ENCODE results near the gene NR4A2.
A peak's percentile ranks its signal among the peaks of the same experiment; 100 is the strongest.

NR4A2 gene

DNA sequence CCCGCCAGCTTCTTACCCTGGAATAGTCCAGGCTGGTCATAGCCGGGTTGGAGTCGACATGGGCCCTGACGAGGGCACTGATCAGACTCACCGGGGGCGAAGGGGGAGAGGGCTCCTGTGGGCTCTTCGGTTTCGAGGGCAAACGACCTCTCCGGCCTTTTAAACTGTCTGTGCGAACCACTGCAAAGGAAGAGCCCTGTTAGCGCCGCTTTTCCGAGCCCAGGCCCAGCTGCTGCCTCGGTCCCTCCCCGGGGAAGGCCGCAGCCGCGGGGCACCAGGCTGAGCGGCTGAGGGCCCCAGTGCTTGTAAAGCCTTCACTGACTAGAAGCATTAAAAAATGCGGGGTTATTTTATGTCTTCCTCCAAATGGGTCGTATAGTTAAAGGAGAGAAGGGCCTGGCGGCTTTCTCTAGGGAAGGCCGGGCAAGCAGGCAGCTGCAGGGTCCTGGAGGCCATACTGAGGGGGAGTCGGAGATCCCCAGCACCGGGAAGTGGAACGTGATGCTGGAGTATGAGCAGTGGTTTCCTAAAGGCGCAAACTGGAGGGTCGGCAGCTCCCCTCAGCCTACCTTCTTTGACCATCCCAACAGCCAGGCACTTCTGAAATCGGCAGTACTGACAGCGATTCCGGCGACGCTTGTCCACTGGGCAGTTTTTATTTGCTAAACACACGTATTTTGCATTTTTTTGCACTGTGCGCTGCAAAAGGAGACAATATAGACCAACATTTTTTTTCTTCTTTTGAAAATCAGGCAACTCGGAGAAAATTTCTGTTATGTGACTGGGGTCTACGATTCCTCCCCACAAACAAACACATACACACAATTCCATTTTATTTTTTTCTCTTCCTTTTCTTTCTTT lies 4.5 kb downstream of the NR4A2 start:
- peak; percentile 25 for DNase-seq (ENCODE audit: low spot score)
- no peak for TF ChIP-seq CTCF (IDR thresholded peaks at IDR 0.05; ENCODE audit: borderline replicate concordance, control extremely low read depth, extremely low read depth, insufficient read depth, missing control alignments)
- in situ Hi-C loops (cut with MboI; ENCODE audit: low sequenced_read_pairs, unreplicated experiment), result no loop called here

- in situ Hi-C loops (cut with MboI; ENCODE audit: low sequenced_read_pairs, unreplicated experiment), result no loop called here
- DNase-seq (ENCODE audit: low spot score), result no peak
- TF ChIP-seq CTCF (IDR thresholded peaks at IDR 0.05; ENCODE audit: borderline replicate concordance, control extremely low read depth, extremely low read depth, insufficient read depth, missing control alignments), result no peak
Observed at GRCh38 chr2:156326526-156327095, 5.9 kb downstream of the NR4A2 start.

DNA sequence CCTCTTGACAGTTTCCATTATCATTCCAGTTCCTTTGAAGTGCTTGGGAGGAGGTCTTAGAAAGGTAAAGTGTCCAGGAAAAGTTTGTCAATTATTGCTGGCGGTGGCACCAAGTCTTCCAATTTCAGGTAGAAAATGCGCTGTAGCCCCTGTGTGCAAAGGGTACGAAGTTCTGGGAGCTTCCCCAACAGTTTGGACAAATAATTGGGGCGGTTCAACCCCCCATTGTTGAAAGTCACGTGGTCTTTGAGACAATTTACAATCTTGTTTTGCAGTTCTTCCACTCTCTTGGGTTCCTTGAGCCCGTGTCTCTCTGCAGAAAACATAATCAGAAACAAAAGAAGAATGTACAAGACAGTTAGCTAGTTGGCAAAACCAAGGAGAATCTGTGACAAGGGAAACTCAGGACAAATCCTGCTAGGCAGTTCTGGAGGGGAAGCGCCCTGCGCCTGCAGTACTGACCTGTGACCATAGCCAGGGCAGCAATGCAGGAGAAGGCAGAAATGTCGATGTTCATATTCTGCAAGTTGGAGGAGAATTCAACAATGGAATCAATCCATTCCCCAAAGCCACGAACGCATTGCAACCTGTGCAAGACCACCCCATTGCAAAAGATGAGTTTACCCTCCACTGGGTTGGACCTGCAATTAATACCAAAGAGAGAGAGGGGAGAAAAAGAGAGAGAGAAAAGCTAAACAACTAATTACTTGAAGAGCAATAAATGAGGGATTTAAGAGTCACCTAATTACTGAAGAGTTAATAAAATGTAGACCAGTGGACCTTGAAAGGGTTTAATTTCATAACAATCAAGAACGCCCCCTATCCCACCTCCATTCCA lies 6.6 kb downstream of the NR4A2 start:
- DNase-seq (ENCODE audit: low spot score), result no peak
- in situ Hi-C loops (cut with MboI; ENCODE audit: low sequenced_read_pairs, unreplicated experiment), result no loop called here

GRCh38 chr2:156323754-156324153 lies 8.8 kb downstream of the NR4A2 start:
- in situ Hi-C loops (cut with MboI; ENCODE audit: low sequenced_read_pairs, unreplicated experiment), result no loop called here
- DNase-seq (ENCODE audit: low spot score), result no peak
- no peak for TF ChIP-seq CTCF (IDR thresholded peaks at IDR 0.05; ENCODE audit: borderline replicate concordance, control extremely low read depth, extremely low read depth, insufficient read depth, missing control alignments)

More for the DNA sequence above, 6.6 kb downstream of the NR4A2 start:
- TF ChIP-seq CTCF (IDR thresholded peaks at IDR 0.05; ENCODE audit: borderline replicate concordance, control extremely low read depth, extremely low read depth, insufficient read depth, missing control alignments), result no peak

- in situ Hi-C loops (cut with MboI; ENCODE audit: low sequenced_read_pairs, unreplicated experiment), result no loop called here
- no peak for TF ChIP-seq CTCF (IDR thresholded peaks at IDR 0.05; ENCODE audit: borderline replicate concordance, control extremely low read depth, extremely low read depth, insufficient read depth, missing control alignments)
- DNase-seq (ENCODE audit: low spot score), result peak; percentile 19
Observed at GRCh38 chr2:156322686-156323231, 9.8 kb downstream of the NR4A2 start.

DNA sequence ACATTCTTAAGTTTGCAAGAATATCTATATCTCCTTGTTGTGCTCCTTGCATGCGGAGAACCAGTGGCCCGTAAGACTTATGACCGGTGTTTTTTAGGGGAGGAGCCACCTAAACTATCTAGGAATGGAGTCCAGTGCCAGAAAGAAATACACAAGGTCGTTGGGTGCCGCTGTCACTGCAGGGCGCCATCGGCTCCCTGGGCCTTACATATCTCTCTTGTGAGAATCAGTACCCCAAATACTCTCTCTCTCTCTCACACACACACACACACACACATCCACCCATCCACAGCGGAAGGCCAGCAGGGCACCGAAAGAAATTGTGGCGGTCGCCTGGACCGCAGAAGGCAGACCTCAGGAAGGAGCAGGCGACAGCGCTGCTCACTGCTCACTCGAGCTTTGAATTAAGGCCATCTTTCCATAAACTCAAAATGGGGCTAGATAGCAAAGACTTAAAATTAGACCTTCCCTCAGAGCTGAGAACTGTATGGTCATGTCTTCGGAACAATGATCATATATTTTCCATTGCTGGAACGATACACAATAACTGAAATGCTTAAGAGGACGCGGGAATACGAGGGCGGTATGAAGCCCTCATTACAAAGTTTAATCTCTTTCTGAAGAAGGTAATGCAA lies 10.4 kb downstream of the NR4A2 start:
- no peak for TF ChIP-seq CTCF (IDR thresholded peaks at IDR 0.05; ENCODE audit: borderline replicate concordance, control extremely low read depth, extremely low read depth, insufficient read depth, missing control alignments)
- peak; percentile 46 for DNase-seq (ENCODE audit: low spot score)
- in situ Hi-C loops (cut with MboI; ENCODE audit: low sequenced_read_pairs, unreplicated experiment), result no loop called here

Measured in GM13976 (cell line).